HuH-7 (cell line): ENCODE data around the gene SYNGR3.
"Not testable (repeated sequence)": the region's sequence is repeated elsewhere in the genome, so short reads cannot be mapped to it uniquely, and the experiment has no call there.

Experiments
- DNase-seq: peaks from one replicate; pipeline ENCODE4 v3.0.0; 2011; ENCODE audit warnings: low spot score

SYNGR3 gene

GRCh38 chr16:2009164-2009711 is 19.5 kb downstream of the SYNGR3 start:
- DNase-seq: no peak

- DNase-seq: peak; percentile 86
These were observed 20.2 kb downstream of the SYNGR3 start, which contains the start of gene ZNF598 for GRCh38 chr16:2009791-2010510. TSS of gene ZNF598 (minus strand) at chr16:2009821.

GRCh38 chr16:2011726-2012125 is 22.0 kb downstream of the SYNGR3 start:
- not testable (repeated sequence) for DNase-seq

GRCh38 chr16:2013527-2013926 is 23.8 kb downstream of the SYNGR3 start:
- DNase-seq: no peak

GRCh38 chr16:2015117-2015946 is 25.6 kb downstream of the SYNGR3 start:
- no peak for DNase-seq

- DNase-seq: no peak
These were observed 26.1 kb downstream of the SYNGR3 start for GRCh38 chr16:2015947-2016208.

GRCh38 chr16:2016407-2016922 is 26.7 kb downstream of the SYNGR3 start:
- no peak for DNase-seq

- DNase-seq: peak; percentile 69
These were observed 29.7 kb downstream of the SYNGR3 start, which contains the start of gene NPW for GRCh38 chr16:2019518-2019920. TSS of gene NPW (plus strand) at chr16:2019785.

- no peak for DNase-seq
These were observed 30.4 kb downstream of the SYNGR3 start for GRCh38 chr16:2019921-2020831.

GRCh38 chr16:2022723-2023091 is 32.9 kb downstream of the SYNGR3 start:
- peak; percentile 88 for DNase-seq

- peak; percentile 93 for DNase-seq
These were observed 33.6 kb downstream of the SYNGR3 start for GRCh38 chr16:2023092-2024031.

GRCh38 chr16:2024032-2024420 is 34.3 kb downstream of the SYNGR3 start:
- no peak for DNase-seq

GRCh38 chr16:2025251-2025650 is 35.5 kb downstream of the SYNGR3 start:
- no peak for DNase-seq

GRCh38 chr16:2025878-2026460 is 36.2 kb downstream of the SYNGR3 start:
- DNase-seq: no peak

GRCh38 chr16:2026461-2027023 is 36.8 kb downstream of the SYNGR3 start, which contains the start of gene NHERF2:
TSS of gene NHERF2 (plus strand) at chr16:2026902. CDS start at chr16:2027006, 104 bp downstream.
- DNase-seq: peak; percentile 79

GRCh38 chr16:2027024-2028010 is 37.5 kb downstream of the SYNGR3 start:
- DNase-seq: no peak

GRCh38 chr16:2028146-2028545 is 38.4 kb downstream of the SYNGR3 start:
- no peak for DNase-seq

- no peak for DNase-seq
These were observed 39.0 kb downstream of the SYNGR3 start for GRCh38 chr16:2028620-2029220.
